ENCODE results near the gene CACNA2D3.

Gene CACNA2D3

GRCh38 chr3:54344601-54345231 is 222.4 kb downstream of the CACNA2D3 start:
- DNase-seq: no peak

GRCh38 chr3:54345847-54346375 is 223.6 kb downstream of the CACNA2D3 start:
- DNase-seq: no peak

DNA sequence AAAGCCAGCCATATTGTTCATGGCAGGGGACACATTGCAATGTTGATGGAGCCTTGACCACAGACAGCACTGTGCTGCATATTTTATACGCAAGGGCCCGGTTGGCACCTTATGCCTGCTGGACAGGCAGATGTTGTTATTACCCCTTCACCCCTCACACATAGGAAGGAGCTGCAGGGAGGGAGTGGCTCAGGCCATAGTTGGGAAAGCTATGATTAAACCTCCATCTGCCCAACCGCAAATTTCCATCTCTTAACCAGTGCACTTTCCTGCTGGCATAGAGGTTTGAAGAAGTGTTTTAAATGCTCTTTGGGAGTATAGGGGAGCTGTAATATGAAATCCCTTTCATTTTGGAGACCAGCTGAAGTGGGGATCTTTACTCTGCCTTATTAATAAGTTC is 224.7 kb downstream of the CACNA2D3 start:
- no peak for DNase-seq

- no peak for DNase-seq
These were observed 225.6 kb downstream of the CACNA2D3 start for GRCh38 chr3:54347933-54348332.

GRCh38 chr3:54349231-54349652 is 226.9 kb downstream of the CACNA2D3 start:
- DNase-seq: no peak

DNA sequence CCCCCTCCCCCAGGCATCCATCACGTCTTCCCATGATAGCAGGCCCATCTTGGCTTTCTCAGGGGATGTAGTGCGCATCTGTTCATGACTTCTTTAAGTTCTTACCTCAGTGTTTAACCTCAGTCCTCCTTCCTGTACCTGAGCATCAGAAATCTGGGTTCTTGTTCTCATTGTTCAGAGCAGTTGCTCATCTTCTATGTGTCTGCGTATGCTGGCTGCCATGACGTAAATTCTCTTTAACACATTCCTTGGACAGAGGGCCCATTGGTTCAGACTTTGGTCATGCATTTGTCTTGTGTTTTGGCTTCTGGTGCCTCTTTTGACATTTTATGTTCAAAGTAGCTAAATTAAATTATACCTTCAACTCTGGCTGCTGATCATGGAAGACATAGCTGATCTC is 227.3 kb downstream of the CACNA2D3 start:
- DNase-seq: no peak

- no peak for DNase-seq
These were observed 231.2 kb downstream of the CACNA2D3 start for GRCh38 chr3:54353546-54353945.

DNA sequence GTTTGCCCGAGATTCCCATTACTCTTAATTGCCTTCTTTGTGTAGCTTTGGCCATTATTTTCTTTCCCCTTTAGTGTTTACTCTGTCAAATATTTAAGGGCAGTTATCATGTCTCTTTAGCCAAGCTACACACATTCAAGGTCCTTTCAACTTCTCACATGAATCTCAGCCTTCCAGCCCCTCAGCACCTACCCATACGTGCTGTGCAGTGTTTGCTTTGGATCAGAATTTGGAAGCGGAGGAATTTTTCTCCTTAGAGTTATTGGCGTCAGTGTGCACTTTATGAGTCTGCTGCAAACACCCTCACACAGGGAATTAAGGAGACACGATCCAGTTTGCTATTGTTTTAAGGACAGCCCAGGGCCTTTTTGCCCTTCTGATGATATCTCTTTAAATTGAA is 231.6 kb downstream of the CACNA2D3 start:
- no peak for DNase-seq

DNA sequence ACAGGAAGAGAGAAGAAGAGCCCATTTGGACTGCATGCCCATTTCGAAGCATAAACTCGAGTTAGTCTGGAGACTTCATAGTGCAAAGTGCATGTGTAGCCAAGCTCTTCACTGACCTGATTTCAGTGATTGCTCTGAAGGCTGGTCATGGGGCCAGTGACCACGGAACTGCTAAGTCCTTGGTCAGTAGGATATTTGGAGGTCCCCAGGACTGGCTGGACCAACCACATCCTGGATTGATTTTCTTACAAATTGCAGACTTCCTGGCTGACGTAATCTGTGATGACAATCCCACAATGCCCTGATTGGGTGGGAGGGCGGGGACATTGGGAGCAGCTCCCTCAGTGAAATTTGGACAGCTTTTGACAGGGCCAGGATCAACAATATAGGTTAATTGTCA is 233.4 kb downstream of the CACNA2D3 start:
- DNase-seq: no peak

- DNase-seq: no peak
These were observed 234.1 kb downstream of the CACNA2D3 start for GRCh38 chr3:54356261-54357045.

DNA sequence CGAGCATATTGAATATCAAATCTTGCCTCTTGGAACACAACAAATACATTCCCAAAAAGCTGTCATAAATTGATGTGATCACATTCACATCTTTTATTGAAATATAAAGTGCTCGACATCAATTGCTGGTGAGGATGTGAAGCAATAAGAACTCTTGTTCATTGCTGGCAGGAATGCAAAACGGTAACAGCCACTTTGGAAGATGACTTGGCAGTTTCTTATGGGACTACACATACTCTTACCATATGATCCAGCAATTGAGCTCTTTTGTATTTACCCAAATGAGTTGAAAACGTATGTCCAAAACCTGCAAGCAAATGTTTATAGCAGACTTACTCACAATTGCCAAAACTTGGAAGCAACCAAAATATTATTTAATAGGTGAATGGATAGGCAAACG is 234.9 kb downstream of the CACNA2D3 start:
- no peak for DNase-seq

DNA sequence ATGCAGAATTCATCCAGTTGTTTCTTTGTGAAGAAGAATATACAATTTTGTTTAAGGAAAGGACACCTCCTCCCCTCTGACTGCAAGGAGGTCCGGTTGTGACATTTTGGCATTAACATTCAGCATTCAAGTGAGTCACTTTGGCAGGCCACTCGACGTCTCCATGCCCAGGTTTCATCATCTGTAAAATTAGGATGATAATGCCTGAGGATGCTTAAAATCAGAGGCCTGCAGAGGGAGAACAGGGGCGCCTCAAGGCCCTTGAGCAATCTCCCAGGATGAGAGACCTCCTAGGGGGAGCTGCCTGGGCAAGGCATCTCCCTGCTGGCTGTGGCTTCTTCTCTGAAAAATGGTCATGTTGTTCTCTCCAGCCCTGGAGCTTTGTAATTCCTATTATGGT is 236.0 kb downstream of the CACNA2D3 start:
- DNase-seq: no peak

DNA sequence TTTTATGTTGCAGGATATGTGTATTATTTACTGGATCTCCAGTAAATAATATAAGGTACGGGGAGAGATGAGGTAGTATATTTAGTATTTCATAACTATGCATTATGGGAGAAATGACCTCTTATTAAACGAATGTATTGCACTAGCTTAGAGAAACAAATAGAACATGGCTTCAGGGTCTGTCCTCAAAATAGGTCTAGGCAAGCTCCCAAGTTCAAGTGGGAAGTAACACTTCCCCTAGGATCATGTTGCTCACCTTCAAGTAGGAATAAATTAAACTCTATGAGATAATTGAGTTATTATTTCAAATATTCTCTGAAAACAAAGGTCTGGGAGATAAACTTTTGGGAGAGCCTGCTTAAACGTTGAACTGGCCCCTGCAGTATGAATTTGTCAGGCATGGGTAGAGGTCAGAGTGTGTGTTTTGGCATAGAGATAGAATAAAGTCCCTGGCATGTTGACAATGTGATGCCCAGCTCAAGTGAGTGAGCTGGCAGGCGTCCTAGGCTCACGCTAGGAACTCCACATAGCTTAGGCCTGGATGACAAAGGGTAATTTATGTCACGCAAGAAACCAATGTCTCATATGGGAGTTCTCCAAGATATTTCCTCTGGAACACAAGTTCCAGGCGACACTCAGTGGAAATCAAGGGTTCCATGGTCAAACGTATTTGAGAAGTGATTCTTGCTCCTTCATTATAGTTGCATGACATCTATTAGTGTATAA is 236.8 kb downstream of the CACNA2D3 start:
- no peak for DNase-seq

DNA sequence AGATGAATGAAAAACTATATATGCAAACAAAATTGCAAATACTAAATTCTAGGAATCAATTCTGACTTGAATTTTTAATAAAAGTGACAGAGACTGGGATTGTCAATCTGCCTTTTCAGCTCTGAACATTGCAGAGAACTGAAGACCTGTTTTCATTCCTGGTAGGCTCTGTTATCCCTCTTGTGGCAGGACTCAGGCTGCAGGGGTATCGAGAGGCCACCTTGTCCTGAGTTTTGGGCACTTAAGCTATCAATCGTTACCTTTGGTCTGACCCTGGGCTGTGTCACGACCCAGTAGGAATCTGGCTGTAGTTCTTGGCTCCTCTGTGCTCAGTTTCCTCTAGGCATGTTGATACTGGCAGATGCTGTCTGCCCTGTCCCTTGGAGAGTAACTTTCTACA is 238.0 kb downstream of the CACNA2D3 start:
- no peak for DNase-seq

DNA sequence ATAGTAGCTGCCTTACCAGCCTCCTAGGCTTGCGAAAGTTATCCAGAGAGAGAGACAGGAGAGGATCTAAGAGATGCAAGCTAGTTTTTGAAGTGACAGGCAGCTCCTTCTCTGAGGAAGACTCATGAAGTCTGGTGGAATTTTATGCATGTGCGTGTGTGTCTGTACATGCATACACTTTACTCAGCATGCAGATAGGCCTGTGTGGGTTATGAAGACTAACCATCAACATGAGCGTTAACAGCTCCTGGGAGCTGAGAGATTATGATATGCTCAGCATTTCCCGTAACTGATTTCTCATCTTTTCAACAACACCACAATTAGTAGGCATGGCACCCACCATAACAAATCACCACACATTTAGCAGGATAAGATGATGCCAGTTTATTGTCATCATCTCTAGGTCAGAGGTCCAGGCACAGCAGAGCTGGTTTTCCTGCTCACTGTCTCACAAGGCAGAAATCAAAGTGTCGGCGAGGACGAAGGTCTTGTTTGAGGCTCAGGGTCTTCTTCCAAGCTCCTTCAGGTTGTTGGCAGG is 239.5 kb downstream of the CACNA2D3 start:
- DNase-seq: no peak

- DNase-seq: no peak
These were observed 243.8 kb downstream of the CACNA2D3 start for GRCh38 chr3:54366007-54366750.

- no peak for DNase-seq
These were observed 244.5 kb downstream of the CACNA2D3 start for GRCh38 chr3:54366839-54367238.

- DNase-seq: no peak
These were observed 249.9 kb downstream of the CACNA2D3 start for GRCh38 chr3:54372232-54372631.

DNA sequence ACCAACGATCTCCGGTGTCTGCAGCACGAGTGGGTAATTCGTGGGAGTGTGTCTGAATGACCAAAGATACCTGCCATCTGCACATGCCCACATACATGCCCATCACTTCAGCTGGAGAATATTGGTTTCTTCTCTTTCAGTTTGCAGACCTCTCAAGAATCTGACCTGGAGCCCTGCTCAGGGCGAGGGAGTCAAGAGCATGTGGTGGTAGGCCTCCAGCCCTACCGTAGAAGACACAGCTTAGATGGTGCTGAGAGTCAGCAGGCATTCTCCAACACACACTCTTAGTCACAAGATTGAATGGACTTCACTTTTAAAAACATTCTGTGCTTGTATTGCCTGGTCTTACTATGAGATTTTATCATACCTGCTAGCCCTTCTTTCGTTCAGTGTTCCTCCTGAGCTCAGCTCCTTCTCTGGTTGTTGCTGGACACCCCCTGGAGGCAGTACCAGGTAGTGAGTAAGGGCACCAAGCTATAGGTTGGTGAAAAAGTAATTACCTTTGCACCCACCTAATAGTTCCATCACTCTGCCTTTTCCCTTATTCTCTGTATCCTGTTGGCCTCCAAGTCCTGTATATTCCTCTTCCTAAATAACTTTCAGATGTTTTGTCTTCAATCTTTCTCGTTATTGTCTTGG is 252.0 kb downstream of the CACNA2D3 start:
- no peak for DNase-seq

- no peak for DNase-seq
These were observed 253.9 kb downstream of the CACNA2D3 start for GRCh38 chr3:54376142-54376807.

- no peak for DNase-seq
These were observed 254.7 kb downstream of the CACNA2D3 start for GRCh38 chr3:54376939-54377578.

Measured in activated CD4-positive, alpha-beta T cell treated with anti-CD3 and anti-CD28 coated beads, Interleukin-2, amount 50 U/mL, for 1 hour (primary cell).